WERI-Rb-1 (cell line): ENCODE results near the gene EFHB.
"Not testable (repeated sequence)": the region's sequence is repeated elsewhere in the genome, so short reads cannot be mapped to it uniquely, and the experiment has no call there.

Experiments used
- DNase-seq: peaks from one replicate; pipeline ENCODE4 v3.0.0-alpha.2; 2020
- H3K27ac ChIP-seq: fragments of 250-450 bp; sonication (Bioruptor Pico); 2 replicates; pipeline ENCODE4 v1.5.1; 2020; ENCODE audit warnings: mild to moderate bottlenecking, moderate library complexity
- H3K27me3 ChIP-seq: fragments of 250-450 bp; sonication (Bioruptor Pico); 2 replicates; pipeline ENCODE4 v1.5.1; 2021; ENCODE audit warnings: mild to moderate bottlenecking, low read depth, moderate library complexity; ENCODE audit not compliant: insufficient read depth, severe bottlenecking
- H3K36me3 ChIP-seq: fragments of 250-450 bp; sonication (Bioruptor Pico); 2 replicates; pipeline ENCODE4 v1.5.1; 2020; ENCODE audit warnings: mild to moderate bottlenecking, moderate library complexity
- H3K4me3 ChIP-seq: 2 replicates; pipeline ENCODE4 v1.5.1; 2011; ENCODE audit warnings: low read depth, mild to moderate bottlenecking, control low read depth, low read length
- H3K9me3 ChIP-seq: fragments of 250-450 bp; sonication (Bioruptor Pico); 2 replicates; pipeline ENCODE4 v1.5.1; 2021; ENCODE audit warnings: mild to moderate bottlenecking, moderate library complexity; ENCODE audit not compliant: severe bottlenecking
- TF ChIP-seq, protein P1 (sequence below): IDR thresholded peaks from 2 replicates; pipeline ENCODE4 v1.5.1; 2011; ENCODE audit warnings: low read depth, mild to moderate bottlenecking, control low read depth, inconsistent platforms, low read length

Gene EFHB

DNA sequence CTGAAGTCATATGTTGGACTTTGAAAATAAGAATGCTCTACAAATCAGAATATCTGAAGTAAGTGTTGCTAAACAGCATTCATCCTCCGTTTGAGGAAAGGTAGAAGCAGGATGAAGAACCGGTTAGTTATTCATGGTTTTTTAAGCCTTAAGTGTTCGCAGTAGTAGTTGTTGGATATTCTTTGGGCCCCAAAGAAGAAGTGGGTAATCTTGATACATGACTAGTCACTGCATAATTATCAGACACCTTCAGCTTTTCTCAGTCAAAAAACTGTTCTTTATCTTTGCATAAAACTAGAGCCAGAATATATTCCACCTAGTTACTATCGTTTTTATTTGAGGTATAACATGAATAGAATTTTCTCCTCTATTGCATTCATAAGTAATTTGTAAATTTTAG lies 26.7 kb upstream of the EFHB start:
- H3K36me3 ChIP-seq: peaks cover 16% of the 10 kb centered on the region
- no peaks in the 10 kb centered on the region for H3K27me3 ChIP-seq
- H3K9me3 ChIP-seq: no peaks in the 10 kb centered on the region
- TF ChIP-seq, protein P1, sequence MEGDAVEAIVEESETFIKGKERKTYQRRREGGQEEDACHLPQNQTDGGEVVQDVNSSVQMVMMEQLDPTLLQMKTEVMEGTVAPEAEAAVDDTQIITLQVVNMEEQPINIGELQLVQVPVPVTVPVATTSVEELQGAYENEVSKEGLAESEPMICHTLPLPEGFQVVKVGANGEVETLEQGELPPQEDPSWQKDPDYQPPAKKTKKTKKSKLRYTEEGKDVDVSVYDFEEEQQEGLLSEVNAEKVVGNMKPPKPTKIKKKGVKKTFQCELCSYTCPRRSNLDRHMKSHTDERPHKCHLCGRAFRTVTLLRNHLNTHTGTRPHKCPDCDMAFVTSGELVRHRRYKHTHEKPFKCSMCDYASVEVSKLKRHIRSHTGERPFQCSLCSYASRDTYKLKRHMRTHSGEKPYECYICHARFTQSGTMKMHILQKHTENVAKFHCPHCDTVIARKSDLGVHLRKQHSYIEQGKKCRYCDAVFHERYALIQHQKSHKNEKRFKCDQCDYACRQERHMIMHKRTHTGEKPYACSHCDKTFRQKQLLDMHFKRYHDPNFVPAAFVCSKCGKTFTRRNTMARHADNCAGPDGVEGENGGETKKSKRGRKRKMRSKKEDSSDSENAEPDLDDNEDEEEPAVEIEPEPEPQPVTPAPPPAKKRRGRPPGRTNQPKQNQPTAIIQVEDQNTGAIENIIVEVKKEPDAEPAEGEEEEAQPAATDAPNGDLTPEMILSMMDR: no peak
- H3K4me3 ChIP-seq: no peak overlapping the region
- no peak overlapping the region for H3K27ac ChIP-seq
- no peak for DNase-seq

DNA sequence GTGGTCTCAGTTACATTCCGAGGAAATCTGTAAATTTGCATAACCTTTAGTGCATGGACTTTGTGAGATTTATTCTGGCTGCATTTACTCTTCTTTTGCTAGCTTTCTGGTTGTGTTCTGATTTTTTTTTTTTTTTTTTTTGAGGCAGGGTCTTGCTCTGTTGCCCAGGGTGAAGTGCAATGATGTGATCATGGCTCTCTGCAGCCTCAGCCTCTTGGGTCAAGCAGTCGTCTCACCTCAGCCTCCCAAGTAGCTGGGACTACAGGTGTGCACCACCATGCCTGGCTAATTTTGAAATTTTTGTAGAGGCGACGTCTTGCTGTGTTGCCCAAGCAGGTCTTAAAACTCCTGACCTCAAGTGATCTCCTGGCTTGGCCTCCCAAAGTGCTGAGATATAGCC lies 25.5 kb upstream of the EFHB start:
- TF ChIP-seq, protein P1: no peak
- H3K27ac ChIP-seq: no peak overlapping the region
- no peaks in the 10 kb centered on the region for H3K9me3 ChIP-seq
- DNase-seq: no peak
- no peak overlapping the region for H3K4me3 ChIP-seq
- H3K36me3 ChIP-seq: peaks cover 20% of the 10 kb centered on the region
- H3K27me3 ChIP-seq: no peaks in the 10 kb centered on the region

DNA sequence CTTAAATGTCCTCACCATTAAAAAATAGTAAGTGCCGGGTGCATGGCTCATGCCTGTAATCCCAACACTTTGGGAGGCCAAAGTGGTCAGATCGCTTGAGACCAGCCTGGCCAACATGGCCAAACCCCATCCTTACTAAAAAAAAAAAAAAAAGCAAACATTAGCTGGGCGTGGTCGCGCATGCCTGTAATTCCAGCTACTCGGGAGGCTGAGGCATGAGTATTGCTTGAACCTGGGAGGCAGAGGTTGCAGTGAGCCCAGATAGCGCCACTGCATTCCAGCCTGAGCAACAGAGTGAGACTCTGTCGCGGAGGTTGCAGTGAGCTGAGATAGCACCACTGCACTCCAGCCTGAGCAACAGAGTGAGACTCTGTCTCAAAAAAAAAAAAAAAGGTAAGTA lies 23.3 kb upstream of the EFHB start:
- not testable (repeated sequence) for H3K9me3 ChIP-seq, H3K27me3 ChIP-seq, H3K27ac ChIP-seq, DNase-seq, H3K4me3 ChIP-seq
- H3K36me3 ChIP-seq: peaks cover 33% of the 10 kb centered on the region

DNA sequence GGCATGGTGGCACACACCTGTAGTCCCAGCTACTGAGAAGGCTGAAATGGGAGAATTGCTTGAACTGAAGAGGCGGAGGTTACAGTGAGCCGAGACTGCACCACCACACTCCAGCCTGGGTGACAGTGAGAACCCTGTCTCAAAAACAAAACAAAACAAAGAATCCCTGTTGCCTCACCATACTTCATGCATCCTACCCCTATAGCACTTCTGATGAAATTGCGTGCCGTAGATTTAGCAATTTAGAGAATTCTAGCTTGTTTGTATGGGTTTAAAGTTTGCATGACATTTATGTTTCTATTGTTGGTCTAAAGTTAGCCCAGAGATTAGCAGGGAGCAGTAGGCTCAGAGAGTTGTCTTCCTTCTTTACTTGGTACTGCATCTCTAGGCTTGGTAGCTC lies 20.7 kb upstream of the EFHB start:
- TF ChIP-seq, protein P1: no peak
- Histone ChIP-seq H3K27ac (no peak overlapping the region), H3K36me3 (peaks cover 51% of the 10 kb centered on the region), H3K27me3 (no peaks in the 10 kb centered on the region), H3K4me3 (no peak overlapping the region), H3K9me3 (no peaks in the 10 kb centered on the region)
- no peak for DNase-seq

DNA sequence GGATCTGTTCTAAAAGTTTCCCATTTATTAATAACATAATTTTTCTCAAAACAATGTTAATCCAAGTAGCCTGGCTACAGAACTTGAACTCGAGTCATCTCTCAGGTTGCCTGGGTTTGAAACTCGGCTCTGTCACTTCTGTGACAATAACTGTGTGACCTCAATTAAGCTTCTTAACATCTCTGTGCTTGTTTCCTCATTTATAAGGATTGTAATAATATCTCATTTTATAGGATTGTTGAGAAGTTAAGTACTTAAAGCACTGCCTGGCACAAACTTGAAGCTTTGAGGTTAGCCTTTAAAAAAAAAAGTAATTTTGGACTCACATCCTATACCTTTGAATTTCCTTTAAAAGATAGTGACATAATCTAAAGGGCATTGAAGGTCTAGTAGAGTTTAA lies 16.3 kb upstream of the EFHB start:
- Histone ChIP-seq H3K27me3 (no peaks in the 10 kb centered on the region), H3K9me3 (no peaks in the 10 kb centered on the region), H3K36me3 (peaks cover 40% of the 10 kb centered on the region), H3K4me3 (no peak overlapping the region), H3K27ac (no peak overlapping the region)
- TF ChIP-seq, protein P1: no peak
- DNase-seq: no peak

DNA sequence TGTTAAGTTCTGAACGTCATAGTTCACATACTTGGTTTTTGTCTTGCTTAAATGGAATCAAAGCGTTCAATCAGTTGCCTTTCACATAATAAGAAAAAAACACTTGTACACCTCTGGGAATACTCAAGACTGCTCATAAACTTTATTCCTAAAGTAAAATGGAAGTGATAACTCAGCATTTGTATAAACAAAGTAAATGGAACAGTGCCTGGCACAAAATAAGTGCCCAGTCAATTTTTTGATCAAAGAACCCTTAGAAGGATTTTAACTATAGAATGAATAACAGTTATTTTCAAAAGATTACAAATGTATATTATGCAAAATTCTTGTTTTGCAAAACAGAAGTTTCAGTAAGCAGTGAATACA lies 14.2 kb upstream of the EFHB start:
- Histone ChIP-seq H3K27ac (no peak overlapping the region; the same call in 1 of the 2 replicates), H3K9me3 (no peaks in the 10 kb centered on the region), H3K36me3 (peaks cover 28% of the 10 kb centered on the region), H3K27me3 (no peaks in the 10 kb centered on the region), H3K4me3 (peak overlapping the region; percentile 91)
- no peak for DNase-seq
- TF ChIP-seq, protein P1: no peak
